ENCODE data around the gene OR10AD1.

GRCh38 chr12:48247181-48247966, 44.3 kb upstream of the OR10AD1 start:
- TF ChIP-seq CTCF (IDR thresholded peaks at IDR 0.05) (no peak), POLR2A (IDR thresholded peaks at IDR 0.05) (no peak)

Measured in right lobe of liver (tissue), 4 donors.